CD4-positive, alpha-beta T cell treated with Interleukin-4 for 4 hours (primary cell): ENCODE measurements around the gene CPEB2.
"Not testable (repeated sequence)": the region's sequence is repeated elsewhere in the genome, so short reads cannot be mapped to it uniquely, and the experiment has no call there.

Experiments used
- DNase-seq: peaks from one replicate; pipeline ENCODE4 v3.0.0-alpha.2; 2020

CPEB2 gene

GRCh38 chr4:15063341-15063740 is 61.1 kb downstream of the CPEB2 start:
- no peak for DNase-seq

GRCh38 chr4:15065516-15065915 is 63.2 kb downstream of the CPEB2 start:
- DNase-seq = no peak

DNA sequence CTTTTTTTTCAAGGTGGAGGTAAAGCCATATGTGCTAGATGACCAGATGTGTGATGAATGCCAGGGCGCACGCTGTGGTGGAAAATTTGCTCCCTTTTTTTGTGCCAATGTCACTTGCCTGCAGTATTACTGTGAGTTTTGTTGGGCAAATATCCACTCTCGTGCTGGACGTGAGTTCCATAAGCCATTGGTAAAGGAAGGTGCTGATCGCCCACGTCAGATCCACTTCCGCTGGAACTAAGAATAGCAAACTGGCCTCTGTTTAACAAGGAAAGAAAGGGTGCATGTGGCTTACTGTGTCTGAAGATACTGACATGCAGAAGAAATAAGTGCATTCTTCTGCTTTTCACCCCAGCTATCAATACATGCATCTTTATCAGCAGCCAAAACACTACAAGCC is 63.9 kb downstream of the CPEB2 start:
- no peak for DNase-seq

- DNase-seq = no peak
These were observed 66.0 kb downstream of the CPEB2 start for GRCh38 chr4:15068298-15068697.

DNA sequence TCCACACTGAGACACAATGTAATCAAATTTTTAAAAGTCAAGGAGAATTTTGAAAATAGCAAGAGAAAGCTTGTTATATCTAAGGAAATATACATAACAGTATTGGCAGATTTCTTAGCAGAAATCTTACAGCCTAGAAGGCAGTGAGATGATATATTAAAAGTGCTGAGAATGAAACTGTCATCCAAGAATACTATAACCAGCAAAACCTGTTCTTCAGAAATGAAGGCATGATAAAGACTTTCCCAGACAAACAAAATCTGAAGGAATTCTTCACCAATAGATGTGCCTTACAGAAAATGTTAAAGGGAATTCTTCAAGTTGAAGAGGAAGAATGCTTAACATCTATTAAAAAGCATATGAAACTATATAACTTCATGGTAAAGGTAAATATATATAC is 73.6 kb downstream of the CPEB2 start:
- DNase-seq = no peak

DNA sequence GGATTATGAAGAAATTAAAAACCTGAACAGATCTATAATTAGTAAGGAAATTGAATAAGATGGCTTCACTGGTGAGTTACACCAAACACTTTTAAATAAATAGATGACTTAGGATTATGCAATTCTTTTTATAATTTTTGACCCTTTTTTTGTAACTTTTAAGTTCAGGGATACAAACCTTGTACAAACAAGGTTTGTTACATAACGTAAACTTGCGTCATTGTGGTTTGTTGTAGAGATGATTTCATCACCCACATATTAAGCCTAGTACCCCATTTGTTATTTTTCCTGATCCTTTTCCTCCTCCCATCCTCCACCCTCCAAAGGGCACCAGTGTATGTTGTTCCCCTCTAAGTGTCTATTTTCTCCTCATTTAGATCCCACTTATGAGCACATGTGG is 75.7 kb downstream of the CPEB2 start:
- no peak for DNase-seq

GRCh38 chr4:15078682-15079642 is 76.7 kb downstream of the CPEB2 start:
- DNase-seq = no peak

DNA sequence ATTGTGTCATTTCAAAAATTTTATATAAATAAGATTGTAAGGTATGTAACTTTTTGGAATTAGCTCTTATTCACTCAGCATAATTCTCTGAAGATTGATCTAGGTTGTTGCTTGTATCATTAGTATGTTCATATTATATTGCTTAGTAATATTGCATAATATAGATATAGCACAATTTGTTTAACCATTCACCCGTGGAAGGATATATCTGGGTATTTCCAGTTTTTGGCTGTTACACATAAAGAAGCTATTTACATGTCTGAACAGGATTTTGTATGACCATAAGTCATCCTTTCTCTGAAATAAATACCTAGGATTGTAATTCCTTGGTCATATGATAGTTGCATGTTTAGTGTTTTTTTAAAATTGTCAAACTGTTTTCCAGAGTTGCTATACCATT is 82.5 kb downstream of the CPEB2 start:
- DNase-seq = no peak

GRCh38 chr4:15085762-15086161 is 83.5 kb downstream of the CPEB2 start:
- not testable (repeated sequence) for DNase-seq

DNA sequence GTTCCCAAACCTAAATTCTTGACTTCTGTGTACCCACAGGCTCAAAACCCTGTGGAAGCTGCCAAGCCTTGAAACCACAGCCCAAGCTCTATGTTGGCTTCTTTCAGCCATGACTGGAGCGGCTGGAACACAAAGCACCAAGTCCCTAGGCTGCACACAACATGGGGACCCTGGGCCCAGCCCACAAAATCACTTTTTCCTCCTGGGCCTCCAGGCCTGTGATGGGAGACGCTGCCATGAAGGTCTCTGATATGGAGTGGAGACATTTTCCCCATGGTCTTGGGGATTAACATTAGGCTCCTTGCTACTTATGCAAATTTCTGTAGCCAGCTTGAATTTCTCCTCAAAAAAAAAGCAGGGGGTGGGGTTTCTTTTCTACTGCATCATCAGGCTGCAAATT is 84.0 kb downstream of the CPEB2 start:
- not testable (repeated sequence) for DNase-seq

DNA sequence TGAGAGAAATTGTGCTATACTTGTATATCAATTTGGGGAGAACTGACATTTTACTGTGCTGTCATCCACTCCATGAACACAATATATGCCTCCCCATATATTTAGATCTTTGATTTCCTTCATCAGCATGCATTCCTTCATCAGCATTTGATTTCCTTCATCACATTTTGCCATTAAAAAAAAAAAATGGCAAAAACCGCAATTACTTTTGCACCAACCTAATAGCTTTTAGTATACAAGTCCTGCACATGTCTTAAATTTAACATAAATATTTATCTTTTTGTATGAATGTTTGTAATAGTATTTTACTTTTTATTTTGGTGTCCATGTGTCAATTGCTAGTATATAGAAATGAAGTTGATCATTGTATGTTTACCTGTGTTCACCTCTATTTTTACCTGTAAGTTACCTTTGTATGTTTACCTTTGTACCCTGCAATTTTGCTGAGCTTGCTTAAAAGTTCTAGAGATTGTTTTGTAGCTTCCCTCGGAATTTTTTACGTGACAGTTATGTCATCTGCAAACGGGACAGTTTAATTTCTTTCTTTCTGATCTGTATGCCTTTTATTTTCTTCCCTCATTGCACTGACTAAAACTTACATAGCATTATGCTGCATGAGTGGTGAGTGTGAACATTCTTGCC is 86.2 kb downstream of the CPEB2 start:
- DNase-seq = no peak

- DNase-seq = no peak
These were observed 87.7 kb downstream of the CPEB2 start for GRCh38 chr4:15089979-15090378.

GRCh38 chr4:15100380-15100779 is 98.1 kb downstream of the CPEB2 start:
- DNase-seq = no peak

DNA sequence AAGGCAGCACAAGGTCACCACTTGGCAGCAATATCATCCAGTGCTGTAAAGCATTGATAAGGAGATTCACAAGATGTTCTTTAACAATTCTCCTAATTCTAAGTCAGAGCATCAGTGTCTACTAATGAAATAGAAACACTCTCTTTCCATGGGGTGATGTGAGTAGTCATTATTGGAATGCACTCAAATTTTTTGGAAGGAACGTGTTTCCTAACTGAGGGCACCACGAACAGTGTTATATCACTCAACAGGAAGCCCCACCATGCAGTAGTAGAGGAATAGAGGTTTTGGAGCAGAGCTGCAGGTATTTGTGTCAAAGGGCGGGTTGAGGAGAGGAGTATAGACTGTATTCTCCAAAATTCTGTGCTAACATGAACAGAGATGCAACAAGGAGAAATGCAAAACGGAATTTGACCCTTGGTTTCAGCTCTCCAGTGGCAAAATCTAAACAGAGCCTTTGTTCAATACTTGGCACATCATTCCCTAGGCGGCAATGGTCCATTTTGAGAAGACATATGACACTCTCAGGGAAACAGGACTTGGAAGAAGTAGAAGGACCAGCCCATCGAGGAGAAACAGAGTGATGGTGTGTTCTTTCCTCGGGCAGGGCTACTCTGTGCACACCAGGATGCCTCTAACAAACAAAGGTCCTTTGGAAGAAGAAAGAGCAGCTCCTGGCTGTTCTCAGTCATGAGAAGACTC is 98.9 kb downstream of the CPEB2 start:
- DNase-seq = no peak

DNA sequence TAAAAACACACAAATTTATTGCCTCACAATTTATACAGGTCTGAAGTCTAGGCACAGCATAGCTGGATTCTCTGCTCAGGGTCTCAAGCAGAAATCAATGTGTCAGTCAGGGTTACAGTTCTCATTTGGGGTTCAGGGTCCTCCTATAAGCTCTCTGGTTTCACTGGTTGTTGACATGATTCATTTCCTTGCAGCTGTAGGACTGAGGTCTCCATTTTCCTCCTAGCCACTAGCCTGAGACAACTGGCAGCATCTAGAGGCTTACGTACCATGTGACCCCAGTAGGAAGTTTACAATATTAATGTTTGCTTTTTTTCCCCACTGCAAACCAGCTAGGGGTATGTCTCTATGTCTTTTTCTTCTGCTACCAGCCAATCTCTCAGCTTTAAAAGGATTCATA is 102.5 kb downstream of the CPEB2 start:
- no peak for DNase-seq

GRCh38 chr4:15106399-15106798 is 104.1 kb downstream of the CPEB2 start:
- no peak for DNase-seq

- no peak for DNase-seq
These were observed 107.3 kb downstream of the CPEB2 start for GRCh38 chr4:15109600-15109999.

GRCh38 chr4:15110120-15110571 is 107.9 kb downstream of the CPEB2 start:
- no peak for DNase-seq

- no peak for DNase-seq
These were observed 114.3 kb downstream of the CPEB2 start for GRCh38 chr4:15116509-15117079.

GRCh38 chr4:15117270-15117946 is 115.1 kb downstream of the CPEB2 start:
- DNase-seq = no peak

GRCh38 chr4:15118292-15118691 is 116.0 kb downstream of the CPEB2 start:
- DNase-seq = no peak
